Lung (tissue), 12 donors: ENCODE data around the gene LDB3. TPM values are rescaled to one million over a fixed set of nuclear protein-coding genes. Genes with fewer than 3 reads are reported as not detected.
A peak's percentile ranks its signal among the peaks of the same experiment; 100 is the strongest.

Source experiments
- ATAC-seq: fragments of 200-7000 bp; cut with Tn5 transposase; one replicate; pipeline ENCODE4 v1.9.1; 2020; ENCODE audit warnings: moderate number of reproducible peaks; ENCODE audit not compliant: insufficient read depth, low FRiP score
- DNase-seq, 3 donors: peaks; one replicate each; pipeline ENCODE4 v3.0.0-alpha.2; 2013 to 2017
- H3K27ac ChIP-seq, 2 donors: one replicate each; pipeline ENCODE4 v1.5.1; 2013; ENCODE audit warnings: mild to moderate bottlenecking in 2 of 2, moderate library complexity in 2 of 2, control low read depth in 1 of 2, inconsistent platforms in 1 of 2, low read depth in 1 of 2, low read length in 1 of 2
- H3K27me3 ChIP-seq, 3 donors: one replicate each; pipeline ENCODE4 v1.5.1; 2013; ENCODE audit warnings: low read length in 2 of 3; ENCODE audit not compliant: control insufficient read depth in 3 of 3, insufficient read depth in 3 of 3
- H3K36me3 ChIP-seq, 4 donors: one replicate each; pipeline ENCODE4 v1.5.1; 2013; ENCODE audit warnings: low read length in 4 of 4, mild to moderate bottlenecking in 1 of 4, moderate library complexity in 1 of 4; ENCODE audit not compliant: control insufficient read depth in 4 of 4, insufficient read depth in 4 of 4
- H3K4me1 ChIP-seq, 5 donors: one replicate each; pipeline ENCODE4 v1.5.1; 2013; ENCODE audit warnings: low read length in 5 of 5, mild to moderate bottlenecking in 2 of 5, moderate library complexity in 1 of 5; ENCODE audit not compliant: control insufficient read depth in 5 of 5, insufficient read depth in 5 of 5
- H3K4me3 ChIP-seq: one replicate; pipeline ENCODE4 v1.5.1; 2013; ENCODE audit warnings: mild to moderate bottlenecking, control low read depth, moderate library complexity
- H3K9ac ChIP-seq, 2 donors: one replicate each; pipeline ENCODE4 v1.5.1; 2013; ENCODE audit warnings: low read length in 2 of 2, control low read depth in 1 of 2; ENCODE audit not compliant: insufficient read depth in 1 of 2
- H3K9me3 ChIP-seq, 4 donors: one replicate each; pipeline ENCODE4 v1.5.1; 2013; ENCODE audit warnings: low read length in 3 of 4, mild to moderate bottlenecking in 1 of 4, moderate library complexity in 1 of 4; ENCODE audit not compliant: control insufficient read depth in 4 of 4, insufficient read depth in 3 of 4
- CTCF ChIP-seq: IDR thresholded peaks from 2 replicates; pipeline ENCODE4 v1.5.1; 2012; ENCODE audit warnings: mild to moderate bottlenecking; ENCODE audit errors: control extremely low read depth, extremely low read depth
- WGBS, 2 donors: extraction: QIAGEN DNeasy Blood & Tissue Kit; methylation state at CpG; one replicate each; pipeline ENCODE4 v1.1.7; 2013; 5-methylcytosine and 5-hydroxymethylcytosine counted together
- polyA plus RNA-seq, 2 donors: library from polyadenylated mRNA; stranded (reverse); fragments of 200-250 nt; gene quantifications; one replicate each; pipeline ENCODE4 v1.2.1, GENCODE V29; 2013
- total RNA-seq, 2 donors: library from RNA; depleted of rRNA in 1 of 2; stranded (reverse); fragments of >200 nt in 1 of 2; gene quantifications; one replicate each; pipeline ENCODE4 v1.2.1, GENCODE V29; 2014 to 2021
- donor health status: control.
- donor health status: control.
- donor health status: Bipolar disorder and iron deficiency.
- donor health status: healthy.
- donor health status: DM: yes; HTN: yes; CAD: no.

The LDB3 gene
- total and polyA plus RNA-seq, 4 donors: 0.37 to 3.2 (median 1.5) TPM

GRCh38 chr10:86756511-86757112 lies 88.3 kb downstream of the LDB3 start, which contains the start of gene BMPR1A:
Gene BMPR1A, plus strand, starts transcription at chr10:86756619. Its CDS starts 119,400 bp downstream, at chr10:86876019.
- no peaks in the 10 kb centered on the region for H3K9me3 ChIP-seq
- H3K36me3 ChIP-seq: no peaks in the 10 kb centered on the region
- no peak for TF ChIP-seq CTCF
- peaks cover 0 to under 1% (median 0%) of the 10 kb centered on the region in 3 donors for H3K27me3 ChIP-seq
- peak; percentile 27 for ATAC-seq
- H3K9ac ChIP-seq: peak within 1 kb of the TSS; percentile 78 to 92
- peak within 1 kb of the TSS; percentile 98 to 99 for H3K27ac ChIP-seq
- H3K4me1 ChIP-seq: peaks cover 5 to 37% (median 17%) of the 10 kb centered on the region in 5 donors
- H3K4me3 ChIP-seq: peak within 1 kb of the TSS; percentile 78
- DNase-seq: peak in 2 of 3 donors; percentile 96 to 97
- WGBS, 2 donors: 1% methylated on average over 27 to 84 of the region's 85 CpGs

GRCh38 chr10:86757113-86757972 lies 89.0 kb downstream of the LDB3 start:
- Histone ChIP-seq H3K27ac (peak overlapping the region; percentile 91 to 99), H3K9ac (peak overlapping the region; percentile 78 to 85), H3K27me3 (no peaks in the 10 kb centered on the region), H3K4me1 (peaks cover 6 to 37% (median 21%) of the 10 kb centered on the region in 5 donors), H3K36me3 (no peaks in the 10 kb centered on the region), H3K4me3 (peak overlapping the region; percentile 54), H3K9me3 (no peaks in the 10 kb centered on the region)
- 5% methylated on average over 40 to 47 of the region's 47 CpGs for WGBS, 2 donors
- no peak for TF ChIP-seq CTCF
- DNase-seq (peak; percentile 64 to 92 (median 88)), ATAC-seq (no peak)

GRCh38 chr10:86758189-86759072 lies 90.1 kb downstream of the LDB3 start:
- Histone ChIP-seq H3K27me3 (no peaks in the 10 kb centered on the region), H3K9me3 (no peaks in the 10 kb centered on the region), H3K4me1 (peaks cover 7 to 34% (median 18%) of the 10 kb centered on the region in 5 donors), H3K27ac (peak overlapping the region in 1 of 2 donors; percentile 57), H3K4me3 (no peak overlapping the region), H3K36me3 (no peaks in the 10 kb centered on the region), H3K9ac (peak overlapping the region; percentile 78 to 85)
- 25 to 30% methylated on average over 9 of the region's 9 CpGs for WGBS, 2 donors
- ATAC-seq (no peak), DNase-seq (peak in 2 of 3 donors; percentile 40 to 63)
- no peak for TF ChIP-seq CTCF
